ENCODE data around the gene MAGEA3. TPM values are rescaled to one million over a fixed set of nuclear protein-coding genes. Genes with fewer than 3 reads are reported as not detected.

Gene MAGEA3
- total RNA-seq, 1 donor from 2014 or later = not detected

GRCh38 chrX:152738560-152738959 lies 40.0 kb downstream of the MAGEA3 start:
- H3K9me3 Mint-ChIP-seq = no peaks in the 10 kb centered on the region
- H3K4me3 Mint-ChIP-seq = no peak overlapping the region
- TF ChIP-seq CTCF (conservative IDR thresholded peaks at IDR 0.05) = no peak
- H3K27ac Mint-ChIP-seq = no peak overlapping the region
- H3K36me3 Mint-ChIP-seq = no peaks in the 10 kb centered on the region
- no peaks in the 10 kb centered on the region for H3K4me1 Mint-ChIP-seq (ENCODE audit: unreplicated experiment)
- no peaks in the 10 kb centered on the region for H3K27me3 Mint-ChIP-seq
- DNase-seq (ENCODE audit: extremely low spot score, unreplicated experiment) = no peak

Other genes with a start within 250 kb of the MAGEA3 start
- gene GABRA3, start 247.5 kb upstream of the MAGEA3 start, total RNA-seq (ENCODE audit: low replicate concordance) = 5.3 and 20.5 TPM in 2 replicates
- gene GABRQ, start 60.9 kb upstream of the MAGEA3 start, total RNA-seq (ENCODE audit: low replicate concordance) = 1.0 and 6.1 TPM in 2 replicates
- gene CSAG2, start 10.5 kb downstream of the MAGEA3 start, total RNA-seq (ENCODE audit: low replicate concordance) = 0.40 TPM in 1 of 2 replicates, not detected in the other
- gene MAGEA2B, start 15.8 kb downstream of the MAGEA3 start, total RNA-seq (ENCODE audit: low replicate concordance) = 1.1 TPM in 1 of 2 replicates, not detected in the other
- not detected in 2 replicates for gene CSAG1, start 34.9 kb downstream of the MAGEA3 start, total RNA-seq (ENCODE audit: low replicate concordance)
- not detected in 2 replicates for gene MAGEA12, start 35.0 kb downstream of the MAGEA3 start, total RNA-seq (ENCODE audit: low replicate concordance)
- gene MAGEA2, start 55.0 kb downstream of the MAGEA3 start, total RNA-seq (ENCODE audit: low replicate concordance) = 0.69 TPM in 1 of 2 replicates, not detected in the other
- gene CSAG3, start 60.4 kb downstream of the MAGEA3 start, total RNA-seq (ENCODE audit: low replicate concordance) = 0.40 TPM in 1 of 2 replicates, not detected in the other
- not detected in 2 replicates for gene MAGEA6, start 70.9 kb downstream of the MAGEA3 start, total RNA-seq (ENCODE audit: low replicate concordance)
- gene CETN2, start 132.0 kb downstream of the MAGEA3 start, total RNA-seq (ENCODE audit: low replicate concordance) = 52.4 and 66.3 TPM in 2 replicates
- gene NSDHL, start 132.3 kb downstream of the MAGEA3 start, total RNA-seq (ENCODE audit: low replicate concordance) = 27.5 and 28.0 TPM in 2 replicates
- 45.4 and 99.1 TPM in 2 replicates for gene ZNF185, start 199.3 kb downstream of the MAGEA3 start, total RNA-seq (ENCODE audit: low replicate concordance)